Type B pancreatic cell (in vitro differentiated cells): ENCODE measurements around the gene BCL2L13. TPM values are rescaled to one million over a fixed set of nuclear protein-coding genes. Genes with fewer than 3 reads are reported as not detected.

Experiments used
- DNase-seq: peaks from one replicate; pipeline ENCODE4 v3.0.0; 2021; ENCODE audit warnings: mixed read lengths; ENCODE audit not compliant: unreplicated experiment; ENCODE audit errors: extremely low spot score
- H3K27ac Mint-ChIP-seq: 2 replicates; pipeline ENCODE4 v1.8.0; 2021; ENCODE audit warnings: mild to moderate bottlenecking, mixed read lengths
- H3K27me3 Mint-ChIP-seq: 2 replicates; pipeline ENCODE4 v1.8.0; 2021; ENCODE audit warnings: mixed read lengths
- H3K36me3 Mint-ChIP-seq: 2 replicates; pipeline ENCODE4 v1.8.0; 2021; ENCODE audit warnings: mixed read lengths
- H3K4me1 Mint-ChIP-seq: one replicate; pipeline ENCODE4 v1.8.0; 2021; ENCODE audit warnings: mixed read lengths; ENCODE audit not compliant: unreplicated experiment
- H3K4me3 Mint-ChIP-seq: 2 replicates; pipeline ENCODE4 v1.8.0; 2021; ENCODE audit warnings: mild to moderate bottlenecking, mixed read lengths
- H3K9me3 Mint-ChIP-seq: 2 replicates; pipeline ENCODE4 v1.8.0; 2021; ENCODE audit warnings: mixed read lengths
- CTCF ChIP-seq: fragments of 200-600 bp; sonication (generic); conservative IDR thresholded peaks from 2 replicates; pipeline ENCODE4 v1.5.0; 2021; ENCODE audit warnings: antibody characterized with exemption, mild to moderate bottlenecking
- total RNA-seq: library from RNA; stranded (reverse); gene quantifications from 2 replicates; pipeline ENCODE4 v1.2.1, GENCODE V29; 2021; ENCODE audit warnings: low replicate concordance

Gene BCL2L13
- total RNA-seq, 1 donor from 2014 or later = 32.5 TPM

- no peak for TF ChIP-seq CTCF
- Mint-ChIP-seq H3K36me3 (peaks cover 3% of the 10 kb centered on the region), H3K4me1 (no peaks in the 10 kb centered on the region), H3K27ac (no peak overlapping the region), H3K27me3 (no peaks in the 10 kb centered on the region), H3K4me3 (no peak overlapping the region), H3K9me3 (no peaks in the 10 kb centered on the region)
- no peak for DNase-seq
Observed at GRCh38 chr22:17726006-17726927, 87.7 kb downstream of the BCL2L13 start.

GRCh38 chr22:17726928-17727897 is 88.7 kb downstream of the BCL2L13 start:
- H3K36me3 Mint-ChIP-seq = peaks cover 9% of the 10 kb centered on the region
- H3K27ac Mint-ChIP-seq = no peak overlapping the region
- H3K4me1 Mint-ChIP-seq = no peaks in the 10 kb centered on the region
- no peaks in the 10 kb centered on the region for H3K27me3 Mint-ChIP-seq
- no peak overlapping the region for H3K4me3 Mint-ChIP-seq
- DNase-seq = no peak
- no peaks in the 10 kb centered on the region for H3K9me3 Mint-ChIP-seq
- no peak for TF ChIP-seq CTCF

GRCh38 chr22:17728786-17729185 is 90.2 kb downstream of the BCL2L13 start:
- Mint-ChIP-seq H3K9me3 (no peaks in the 10 kb centered on the region), H3K36me3 (peaks cover 16% of the 10 kb centered on the region), H3K27ac (no peak overlapping the region), H3K4me1 (no peaks in the 10 kb centered on the region), H3K4me3 (no peak overlapping the region), H3K27me3 (no peaks in the 10 kb centered on the region)
- DNase-seq = no peak
- TF ChIP-seq CTCF = no peak

GRCh38 chr22:17729561-17729960 is 91.0 kb downstream of the BCL2L13 start:
- no peak for DNase-seq
- no peaks in the 10 kb centered on the region for H3K9me3 Mint-ChIP-seq
- H3K27ac Mint-ChIP-seq = no peak overlapping the region
- H3K4me1 Mint-ChIP-seq = no peaks in the 10 kb centered on the region
- no peak for TF ChIP-seq CTCF
- peaks cover 17% of the 10 kb centered on the region for H3K36me3 Mint-ChIP-seq
- H3K4me3 Mint-ChIP-seq = no peak overlapping the region
- H3K27me3 Mint-ChIP-seq = no peaks in the 10 kb centered on the region

GRCh38 chr22:17732251-17732854 is 93.8 kb downstream of the BCL2L13 start:
- Mint-ChIP-seq H3K36me3 (peaks cover 14% of the 10 kb centered on the region), H3K4me1 (no peaks in the 10 kb centered on the region), H3K4me3 (no peak overlapping the region), H3K27me3 (no peaks in the 10 kb centered on the region), H3K27ac (no peak overlapping the region), H3K9me3 (no peaks in the 10 kb centered on the region)
- DNase-seq = no peak
- no peak for TF ChIP-seq CTCF
